Fibroblast of mammary gland (primary cell): ENCODE results near the gene SCRN1.

Source experiments
- DNase-seq: peaks from one replicate; pipeline ENCODE4 v3.0.0-alpha.2; 2010; ENCODE audit warnings: low read depth
- H3K4me3 ChIP-seq: 2 replicates; pipeline ENCODE4 v1.5.1; 2011; ENCODE audit warnings: low read depth, mild to moderate bottlenecking, low read length, moderate library complexity; ENCODE audit not compliant: control insufficient read depth
- TF ChIP-seq, protein P1 (sequence below): conservative IDR thresholded peaks from 2 replicates; pipeline ENCODE4 v1.5.1; 2011; ENCODE audit warnings: low read depth, low read length, inconsistent platforms; ENCODE audit not compliant: control insufficient read depth, insufficient read depth

SCRN1 gene

GRCh38 chr7:29888006-29888405 lies 101.6 kb downstream of the SCRN1 start:
- no peak for DNase-seq
- no peak overlapping the region for H3K4me3 ChIP-seq
- TF ChIP-seq, protein P1, sequence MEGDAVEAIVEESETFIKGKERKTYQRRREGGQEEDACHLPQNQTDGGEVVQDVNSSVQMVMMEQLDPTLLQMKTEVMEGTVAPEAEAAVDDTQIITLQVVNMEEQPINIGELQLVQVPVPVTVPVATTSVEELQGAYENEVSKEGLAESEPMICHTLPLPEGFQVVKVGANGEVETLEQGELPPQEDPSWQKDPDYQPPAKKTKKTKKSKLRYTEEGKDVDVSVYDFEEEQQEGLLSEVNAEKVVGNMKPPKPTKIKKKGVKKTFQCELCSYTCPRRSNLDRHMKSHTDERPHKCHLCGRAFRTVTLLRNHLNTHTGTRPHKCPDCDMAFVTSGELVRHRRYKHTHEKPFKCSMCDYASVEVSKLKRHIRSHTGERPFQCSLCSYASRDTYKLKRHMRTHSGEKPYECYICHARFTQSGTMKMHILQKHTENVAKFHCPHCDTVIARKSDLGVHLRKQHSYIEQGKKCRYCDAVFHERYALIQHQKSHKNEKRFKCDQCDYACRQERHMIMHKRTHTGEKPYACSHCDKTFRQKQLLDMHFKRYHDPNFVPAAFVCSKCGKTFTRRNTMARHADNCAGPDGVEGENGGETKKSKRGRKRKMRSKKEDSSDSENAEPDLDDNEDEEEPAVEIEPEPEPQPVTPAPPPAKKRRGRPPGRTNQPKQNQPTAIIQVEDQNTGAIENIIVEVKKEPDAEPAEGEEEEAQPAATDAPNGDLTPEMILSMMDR, result no peak

GRCh38 chr7:29886827-29887226 lies 102.8 kb downstream of the SCRN1 start:
- DNase-seq, result no peak
- H3K4me3 ChIP-seq, result no peak overlapping the region
- TF ChIP-seq, protein P1, result no peak

- no peak for DNase-seq
- TF ChIP-seq, protein P1, result no peak
- no peak overlapping the region for H3K4me3 ChIP-seq
Measured at GRCh38 chr7:29885626-29886025, 104.0 kb downstream of the SCRN1 start.

- no peak overlapping the region for H3K4me3 ChIP-seq
- TF ChIP-seq, protein P1, result no peak
- DNase-seq, result no peak
Measured at GRCh38 chr7:29884399-29885272, 105.0 kb downstream of the SCRN1 start.

GRCh38 chr7:29883462-29884398 lies 105.9 kb downstream of the SCRN1 start:
- DNase-seq, result no peak
- no peak overlapping the region for H3K4me3 ChIP-seq
- TF ChIP-seq, protein P1, result no peak

DNA sequence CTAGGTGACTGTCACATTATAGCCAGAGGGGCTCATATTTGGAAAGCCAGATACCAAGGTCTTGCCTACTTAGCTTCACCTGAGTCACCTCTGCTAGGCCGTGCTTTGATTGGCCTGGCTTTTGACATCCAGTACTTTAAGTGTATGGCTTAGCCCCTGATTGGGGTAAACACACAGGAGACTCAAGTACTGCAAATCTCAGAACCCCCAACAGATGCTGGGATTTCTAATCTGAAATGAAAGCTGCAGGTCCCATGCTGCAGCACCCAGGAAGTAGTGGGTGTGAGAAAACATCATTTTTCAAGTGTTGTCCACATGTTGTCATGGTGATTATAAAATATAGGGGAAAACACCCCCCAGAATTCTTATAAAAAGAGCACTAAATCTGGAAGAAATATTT lies 107.1 kb downstream of the SCRN1 start:
- TF ChIP-seq, protein P1, result no peak

More for the DNA sequence above, 107.1 kb downstream of the SCRN1 start:
- H3K4me3 ChIP-seq, result no peak overlapping the region
- no peak for DNase-seq
